ENCODE measurements around the gene VENTX.

DNA sequence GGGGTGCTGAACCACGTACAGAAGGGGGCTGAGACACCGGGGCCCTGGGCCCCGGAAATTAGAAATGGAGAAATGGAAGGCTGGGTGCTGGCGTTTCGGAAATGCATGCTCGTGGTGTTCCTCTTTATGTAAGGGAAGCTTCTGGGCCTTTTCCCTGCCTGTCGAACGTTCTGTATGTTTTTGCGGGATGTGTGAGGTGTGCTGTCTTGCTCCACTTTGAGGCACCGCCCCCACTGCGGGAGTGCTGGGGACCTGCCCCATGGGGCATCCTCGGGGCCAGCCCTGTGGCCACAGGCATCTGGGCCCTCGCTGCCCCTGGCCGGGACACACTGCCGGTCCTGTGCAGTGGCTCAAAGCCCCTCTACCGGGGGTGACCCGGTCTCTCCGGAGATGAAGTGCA is 1.7 kb upstream of the VENTX start:
- TF ChIP-seq ETV6 (conservative IDR thresholded peaks at IDR 0.05 in 1 of 2, IDR thresholded peaks at IDR 0.05 in 1 of 2; ENCODE audit: borderline replicate concordance in 1 of 2, low read depth in 1 of 2) (no peak), KAT2A (conservative IDR thresholded peaks at IDR 0.05; ENCODE audit: control insufficient read depth, low read depth, low read length) (no peak), PAX8 (IDR thresholded peaks at IDR 0.05) (no peak), POLR2A (IDR thresholded peaks at IDR 0.05; ENCODE audit: low read depth, low read length) (no peak)
- TF ChIP-seq, protein P1, sequence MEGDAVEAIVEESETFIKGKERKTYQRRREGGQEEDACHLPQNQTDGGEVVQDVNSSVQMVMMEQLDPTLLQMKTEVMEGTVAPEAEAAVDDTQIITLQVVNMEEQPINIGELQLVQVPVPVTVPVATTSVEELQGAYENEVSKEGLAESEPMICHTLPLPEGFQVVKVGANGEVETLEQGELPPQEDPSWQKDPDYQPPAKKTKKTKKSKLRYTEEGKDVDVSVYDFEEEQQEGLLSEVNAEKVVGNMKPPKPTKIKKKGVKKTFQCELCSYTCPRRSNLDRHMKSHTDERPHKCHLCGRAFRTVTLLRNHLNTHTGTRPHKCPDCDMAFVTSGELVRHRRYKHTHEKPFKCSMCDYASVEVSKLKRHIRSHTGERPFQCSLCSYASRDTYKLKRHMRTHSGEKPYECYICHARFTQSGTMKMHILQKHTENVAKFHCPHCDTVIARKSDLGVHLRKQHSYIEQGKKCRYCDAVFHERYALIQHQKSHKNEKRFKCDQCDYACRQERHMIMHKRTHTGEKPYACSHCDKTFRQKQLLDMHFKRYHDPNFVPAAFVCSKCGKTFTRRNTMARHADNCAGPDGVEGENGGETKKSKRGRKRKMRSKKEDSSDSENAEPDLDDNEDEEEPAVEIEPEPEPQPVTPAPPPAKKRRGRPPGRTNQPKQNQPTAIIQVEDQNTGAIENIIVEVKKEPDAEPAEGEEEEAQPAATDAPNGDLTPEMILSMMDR (IDR thresholded peaks at IDR 0.05 in 2 of 3, conservative IDR thresholded peaks at IDR 0.05 in 1 of 3; ENCODE audit: control insufficient read depth in 2 of 3, extremely low read depth in 1 of 3, insufficient read depth in 1 of 3, low read depth in 3 of 3, low read length in 3 of 3): no peak
